GM12873 (cell line): ENCODE results near the gene CEMIP.

Experiments used
- TF ChIP-seq, protein P1 (sequence below): IDR thresholded peaks from 2 replicates; pipeline ENCODE4 v1.5.1; 2012; ENCODE audit warnings: low read depth, mild to moderate bottlenecking, moderate library complexity, low read length, control low read depth; ENCODE audit not compliant: insufficient read depth; ENCODE audit errors: missing control alignments

The CEMIP gene

DNA sequence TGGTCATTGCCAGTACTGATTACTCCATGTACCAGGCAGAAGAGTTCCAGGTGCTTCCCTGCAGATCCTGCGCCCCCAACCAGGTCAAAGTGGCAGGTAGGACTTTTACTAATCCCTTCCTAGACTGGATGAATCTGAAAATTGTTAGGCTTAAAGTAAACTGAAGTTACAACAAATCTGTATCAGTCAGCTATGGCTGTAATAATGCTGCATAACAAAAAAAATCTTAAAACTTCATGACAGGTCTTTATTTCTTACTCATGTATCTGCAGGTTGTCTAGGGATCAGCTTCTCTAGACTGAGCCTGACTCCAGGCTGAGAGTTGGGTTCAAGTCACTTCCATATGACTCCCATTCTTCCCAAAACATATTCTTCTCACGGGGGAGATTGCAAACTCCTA is 116.8 kb downstream of the CEMIP start:
- TF ChIP-seq, protein P1, sequence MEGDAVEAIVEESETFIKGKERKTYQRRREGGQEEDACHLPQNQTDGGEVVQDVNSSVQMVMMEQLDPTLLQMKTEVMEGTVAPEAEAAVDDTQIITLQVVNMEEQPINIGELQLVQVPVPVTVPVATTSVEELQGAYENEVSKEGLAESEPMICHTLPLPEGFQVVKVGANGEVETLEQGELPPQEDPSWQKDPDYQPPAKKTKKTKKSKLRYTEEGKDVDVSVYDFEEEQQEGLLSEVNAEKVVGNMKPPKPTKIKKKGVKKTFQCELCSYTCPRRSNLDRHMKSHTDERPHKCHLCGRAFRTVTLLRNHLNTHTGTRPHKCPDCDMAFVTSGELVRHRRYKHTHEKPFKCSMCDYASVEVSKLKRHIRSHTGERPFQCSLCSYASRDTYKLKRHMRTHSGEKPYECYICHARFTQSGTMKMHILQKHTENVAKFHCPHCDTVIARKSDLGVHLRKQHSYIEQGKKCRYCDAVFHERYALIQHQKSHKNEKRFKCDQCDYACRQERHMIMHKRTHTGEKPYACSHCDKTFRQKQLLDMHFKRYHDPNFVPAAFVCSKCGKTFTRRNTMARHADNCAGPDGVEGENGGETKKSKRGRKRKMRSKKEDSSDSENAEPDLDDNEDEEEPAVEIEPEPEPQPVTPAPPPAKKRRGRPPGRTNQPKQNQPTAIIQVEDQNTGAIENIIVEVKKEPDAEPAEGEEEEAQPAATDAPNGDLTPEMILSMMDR = no peak

DNA sequence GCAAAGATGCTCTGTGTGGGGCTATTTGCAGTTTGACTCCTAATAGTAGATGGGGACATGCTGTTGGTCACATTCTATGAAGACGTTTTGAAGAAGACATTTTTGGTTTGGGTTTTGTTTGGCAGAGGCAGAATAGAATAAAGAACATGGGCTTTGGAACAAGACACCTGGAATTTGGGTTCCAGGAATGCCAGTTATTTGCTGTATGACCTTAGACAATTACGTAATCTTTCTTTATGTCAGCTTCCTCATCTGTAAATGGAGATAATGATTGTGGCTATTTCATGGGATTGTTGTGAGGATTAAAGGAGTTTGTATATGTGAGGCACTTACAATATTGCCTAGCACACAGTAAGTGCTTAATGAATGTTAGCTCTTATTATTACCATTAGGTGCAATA is 118.9 kb downstream of the CEMIP start:
- TF ChIP-seq, protein P1 = no peak

DNA sequence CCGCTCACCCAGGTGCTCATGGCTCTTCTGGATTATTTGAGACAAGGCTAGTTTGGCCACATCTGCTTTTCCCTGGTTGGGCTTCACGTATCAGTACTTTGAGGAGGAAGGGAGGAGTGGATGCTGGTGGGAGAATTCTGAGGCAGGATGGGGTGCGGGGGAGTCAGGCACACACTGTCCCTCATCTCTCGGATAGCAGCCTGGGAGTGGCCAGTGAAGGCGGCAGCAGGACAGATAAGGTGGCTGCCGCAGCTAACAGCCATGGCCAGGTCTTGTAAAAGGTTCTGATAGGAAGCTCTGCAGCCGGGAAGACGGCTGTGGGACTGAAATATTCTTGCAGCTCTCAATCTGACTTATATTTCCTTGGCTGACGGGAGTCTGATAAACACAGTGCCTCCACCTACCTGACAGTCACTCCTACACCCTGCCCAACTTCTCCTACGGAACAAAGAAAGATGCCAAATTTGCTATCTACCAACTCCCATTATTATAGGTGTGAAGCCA is 123.2 kb downstream of the CEMIP start:
- TF ChIP-seq, protein P1 = no peak

DNA sequence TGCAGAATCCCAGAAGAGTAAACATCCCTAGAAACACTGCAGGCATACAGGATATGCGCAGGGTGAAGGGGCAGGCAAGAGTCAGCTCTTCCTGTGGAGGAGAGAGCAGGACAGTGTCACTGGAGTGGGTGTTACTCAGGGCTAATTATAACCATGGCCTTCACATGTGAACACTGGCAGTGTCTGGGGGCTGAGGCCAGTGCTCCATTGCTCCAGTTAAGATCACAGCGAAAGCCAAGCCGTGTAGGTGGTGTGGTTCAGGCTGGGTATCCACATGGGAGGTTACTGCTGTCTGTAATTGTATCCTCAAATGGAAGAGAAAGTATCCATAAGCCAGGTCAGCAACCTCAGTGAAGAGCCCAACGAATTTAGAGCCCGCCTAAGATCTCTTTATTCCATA is 125.8 kb downstream of the CEMIP start:
- TF ChIP-seq, protein P1 = no peak

DNA sequence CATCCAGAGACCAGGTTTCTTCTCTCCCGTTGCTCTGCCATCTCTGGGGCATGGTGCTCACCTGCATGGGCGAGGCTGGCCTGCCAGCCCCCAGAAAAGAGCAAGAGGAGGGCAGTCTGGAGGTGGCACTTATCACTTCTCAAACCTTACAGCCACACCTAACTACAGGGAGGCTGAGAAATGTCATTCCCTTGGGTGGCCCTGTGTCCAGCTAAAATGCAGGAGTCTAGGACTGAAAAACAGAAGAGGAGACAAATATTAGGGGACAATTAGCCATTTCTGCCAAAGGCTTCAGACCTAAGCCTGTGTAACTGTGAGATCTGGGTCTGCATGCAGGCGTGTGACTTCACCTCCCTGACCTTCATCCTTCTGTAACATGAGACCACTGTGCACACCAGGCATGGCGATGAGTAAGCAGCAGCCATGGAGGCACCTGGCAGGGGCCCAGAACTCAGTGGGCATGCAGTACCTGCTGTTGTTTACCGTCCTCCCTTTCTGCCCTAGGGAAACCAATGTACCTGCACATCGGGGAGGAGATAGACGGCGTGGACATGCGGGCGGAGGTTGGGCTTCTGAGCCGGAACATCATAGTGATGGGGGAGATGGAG is 127.1 kb downstream of the CEMIP start:
- TF ChIP-seq, protein P1 = no peak

DNA sequence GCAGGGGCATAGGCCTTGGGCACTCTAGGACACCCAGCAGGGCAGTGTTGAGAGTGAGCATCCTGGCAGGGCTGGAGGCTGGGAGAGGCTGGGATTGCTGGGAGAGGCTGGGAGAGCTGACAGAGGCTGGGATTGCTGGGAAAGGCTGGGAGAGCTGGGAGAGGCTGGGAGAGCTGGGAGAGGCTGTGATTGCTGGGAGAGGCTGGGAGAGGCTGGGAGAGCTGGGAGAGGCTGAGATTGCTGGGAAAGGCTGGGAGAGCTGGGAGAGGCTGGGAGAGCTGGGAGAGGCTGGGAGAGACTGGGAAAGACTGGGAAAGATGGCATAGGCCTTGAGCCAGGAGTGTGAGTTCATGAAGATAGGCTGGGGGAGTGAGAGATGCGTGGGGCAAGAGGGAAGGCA is 132.7 kb downstream of the CEMIP start:
- TF ChIP-seq, protein P1 = no peak

DNA sequence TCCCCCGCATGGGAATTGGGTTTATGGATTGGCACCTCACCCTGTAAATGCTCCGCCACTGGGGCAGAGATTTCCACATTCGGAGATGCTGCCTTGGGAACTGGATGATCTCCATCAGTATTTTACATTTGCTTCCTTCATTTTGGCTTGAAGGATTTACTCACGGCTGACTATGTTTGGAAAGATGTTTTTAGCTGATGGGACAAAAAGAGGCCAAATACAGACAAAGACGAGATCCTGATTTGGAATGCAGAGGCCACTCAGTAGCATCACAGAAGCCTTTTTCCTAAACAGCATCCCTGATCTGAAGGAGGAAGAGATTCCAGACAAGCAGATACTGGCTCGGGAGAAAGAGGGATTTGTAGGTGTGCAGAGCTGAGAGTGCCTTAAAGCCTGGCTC is 133.5 kb downstream of the CEMIP start:
- TF ChIP-seq, protein P1 = no peak
